HG03097 (cell line): ENCODE measurements around the gene SEMA5B.

Source experiments
- ATAC-seq: cut with Tn5 transposase; IDR thresholded peaks from one replicate; pipeline ENCODE4 v1.9.1; 2021; ENCODE audit not compliant: unreplicated experiment, low FRiP score

SEMA5B gene

DNA sequence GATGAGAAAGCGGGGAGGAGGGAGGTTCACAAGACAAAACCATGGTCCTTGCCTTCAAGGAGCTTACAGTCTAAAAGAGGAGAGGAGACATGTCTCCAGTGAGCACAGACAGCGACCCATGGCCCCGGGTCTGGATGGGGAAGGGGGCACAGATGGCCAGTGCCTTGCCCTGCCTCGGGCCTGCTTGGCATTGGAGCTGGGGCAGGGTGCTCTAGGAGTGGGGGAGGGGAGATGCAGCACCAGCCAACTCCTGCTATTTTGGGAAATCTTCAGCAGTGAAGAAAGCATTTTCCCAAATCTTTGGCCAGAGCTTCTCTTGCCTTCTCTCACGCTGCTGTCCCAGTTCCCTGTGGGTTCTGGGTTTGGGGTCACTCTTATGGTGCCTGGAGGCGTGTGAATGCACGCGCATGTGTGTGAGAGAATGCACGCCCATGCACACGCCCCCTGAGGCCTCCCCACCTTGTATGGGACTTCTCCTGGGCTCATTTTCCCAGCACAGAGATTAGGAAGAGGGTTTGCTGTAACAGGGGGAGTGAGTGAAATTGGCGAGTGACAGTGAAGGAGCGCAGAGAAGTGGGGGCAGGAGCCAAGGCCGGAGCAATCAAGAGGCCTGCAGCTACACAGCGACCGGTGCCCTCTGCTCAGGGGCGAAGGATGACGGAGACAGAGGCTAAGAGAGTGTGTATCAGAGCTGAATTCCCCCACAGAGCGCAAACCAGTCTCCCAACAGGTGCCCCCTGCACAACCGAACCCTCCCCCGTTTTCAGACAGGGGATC lies 71.5 kb downstream of the SEMA5B start:
- ATAC-seq: no peak

DNA sequence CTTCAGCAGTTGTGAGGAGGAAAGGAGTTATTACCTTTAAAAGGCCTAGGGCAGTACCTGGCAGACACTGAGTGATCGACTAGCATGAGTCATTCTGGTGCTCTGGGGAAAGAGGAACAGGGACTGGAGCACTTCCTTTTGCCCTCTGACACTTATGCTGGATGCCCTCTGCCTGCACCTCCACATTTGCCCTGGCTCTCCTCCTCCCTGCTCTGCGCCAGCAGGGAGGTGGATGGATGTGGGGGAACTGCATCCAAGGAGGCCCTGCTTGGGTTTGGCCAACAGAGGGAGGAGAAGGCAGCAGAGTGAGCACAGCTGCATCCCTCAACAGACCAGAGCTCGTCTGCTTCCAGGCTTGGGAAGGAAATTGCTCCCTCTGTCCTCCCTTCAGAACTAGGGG lies 75.0 kb downstream of the SEMA5B start:
- ATAC-seq: no peak

DNA sequence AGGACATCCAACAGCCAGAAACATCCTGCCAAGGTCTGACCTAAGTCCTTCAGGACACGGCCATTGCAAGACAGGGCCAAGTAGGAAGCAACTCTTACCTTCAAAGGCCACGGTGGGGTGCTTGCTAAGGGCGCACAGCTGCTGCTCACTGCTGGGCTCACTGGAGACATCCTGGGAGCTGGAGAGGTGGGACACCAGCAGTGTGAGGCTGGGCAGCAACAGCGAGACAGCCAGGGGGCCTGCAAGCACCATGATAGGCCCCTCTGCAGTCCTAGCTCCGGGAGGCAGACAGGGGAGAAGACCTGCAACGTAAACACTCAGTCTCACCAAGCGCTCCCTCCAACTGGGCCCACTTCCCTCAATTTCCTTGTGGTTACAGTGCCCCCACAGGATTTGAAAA lies 79.2 kb downstream of the SEMA5B start:
- ATAC-seq: no peak

DNA sequence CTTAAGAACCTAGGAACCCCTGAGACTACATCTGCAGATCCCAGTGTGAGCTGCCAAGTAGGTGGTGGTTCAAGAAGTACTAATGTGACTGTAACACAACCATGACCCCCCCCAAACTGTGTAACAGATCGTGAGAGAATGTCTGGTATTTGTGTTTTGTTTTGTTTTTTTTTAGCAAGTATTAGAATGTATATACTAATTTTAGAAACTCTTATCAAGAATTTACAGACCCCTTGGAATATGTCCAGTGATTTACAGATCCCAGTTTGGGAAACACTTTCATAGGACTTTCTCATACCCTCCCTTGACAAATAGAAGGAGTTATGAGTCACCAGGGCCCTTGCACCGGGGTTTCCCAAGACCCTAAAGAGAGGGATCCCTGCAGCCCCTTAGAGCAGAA lies 79.8 kb downstream of the SEMA5B start:
- no peak for ATAC-seq

DNA sequence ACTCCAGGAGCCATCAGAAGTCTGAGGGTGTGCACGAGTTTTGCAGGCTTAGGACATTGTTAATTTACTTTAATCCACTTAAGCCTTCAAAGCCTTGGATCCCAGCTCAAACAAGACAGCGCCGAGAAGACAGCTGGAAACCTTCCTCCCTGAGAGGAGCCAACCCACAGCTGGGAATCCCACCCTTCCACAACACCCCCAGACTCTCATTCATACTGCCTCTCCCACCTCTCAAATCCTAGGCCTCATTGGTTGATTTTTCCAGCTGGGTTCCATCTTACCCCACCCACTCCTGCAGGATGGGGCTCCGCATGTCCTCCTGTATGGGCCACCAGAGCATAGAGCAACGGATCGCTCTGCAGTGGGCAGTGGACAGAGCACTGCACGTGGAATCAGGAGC lies 80.4 kb downstream of the SEMA5B start:
- no peak for ATAC-seq

DNA sequence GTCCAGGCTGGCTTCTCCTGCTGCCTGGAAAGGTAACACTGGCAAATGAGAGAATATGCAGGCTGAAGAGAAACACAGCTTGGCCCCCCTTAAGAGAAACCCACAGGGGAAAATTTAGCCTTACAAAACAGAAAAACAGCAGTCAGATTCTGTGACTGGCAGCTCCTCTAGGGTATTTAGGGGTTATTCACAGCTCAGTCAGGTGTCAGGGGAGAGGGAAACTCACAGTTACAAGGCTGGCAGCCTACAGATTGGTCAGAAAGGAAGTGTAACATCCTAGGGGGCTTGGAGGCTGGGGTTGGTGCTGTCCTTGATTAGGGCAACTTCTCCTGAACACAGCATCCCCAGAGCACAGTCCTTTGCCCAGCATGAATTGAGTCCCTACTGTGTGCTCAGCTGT lies 81.4 kb downstream of the SEMA5B start:
- ATAC-seq: no peak

DNA sequence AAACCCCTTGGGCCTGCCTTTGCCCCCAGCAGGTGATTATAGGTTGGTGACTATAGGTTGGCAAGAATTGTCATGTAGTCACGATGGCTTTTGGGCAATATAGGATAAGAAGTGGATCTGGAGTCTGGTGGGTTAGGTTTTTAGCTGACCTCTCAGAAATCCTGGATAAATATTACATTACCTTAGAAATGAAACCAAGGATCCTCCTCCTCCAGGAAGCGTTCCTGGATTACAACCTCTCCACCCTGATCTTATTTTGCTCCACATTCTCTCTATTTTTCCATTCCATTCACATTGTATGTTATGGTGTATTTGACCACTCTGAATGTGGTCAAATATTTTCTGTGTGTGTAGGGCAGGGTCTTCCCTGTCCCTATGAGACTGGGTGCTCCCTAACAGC lies 82.3 kb downstream of the SEMA5B start:
- no peak for ATAC-seq

DNA sequence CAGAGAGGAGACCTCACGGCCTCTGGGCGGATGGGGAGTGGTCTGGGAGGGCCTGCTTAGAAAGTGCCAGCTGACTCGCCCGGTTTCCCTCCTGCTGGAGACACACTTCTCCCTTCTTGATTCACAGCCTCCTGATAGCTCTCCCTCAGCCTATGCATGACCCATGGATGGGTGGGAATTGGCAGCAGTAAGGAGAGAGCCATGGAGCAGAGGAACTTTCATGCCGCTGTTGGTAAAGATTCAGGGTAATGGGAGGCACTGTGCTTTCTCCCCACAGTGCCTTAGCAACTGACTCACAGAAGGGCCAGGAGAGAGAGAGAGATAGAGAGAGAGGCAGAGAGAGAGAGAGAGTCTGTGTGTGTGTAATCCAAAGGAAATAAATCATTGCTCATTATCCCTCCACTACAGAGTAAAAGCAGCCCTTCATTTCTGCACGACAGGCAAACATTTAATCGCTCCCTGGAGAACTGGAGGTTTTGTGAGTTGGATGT lies 82.8 kb downstream of the SEMA5B start:
- no peak for ATAC-seq

DNA sequence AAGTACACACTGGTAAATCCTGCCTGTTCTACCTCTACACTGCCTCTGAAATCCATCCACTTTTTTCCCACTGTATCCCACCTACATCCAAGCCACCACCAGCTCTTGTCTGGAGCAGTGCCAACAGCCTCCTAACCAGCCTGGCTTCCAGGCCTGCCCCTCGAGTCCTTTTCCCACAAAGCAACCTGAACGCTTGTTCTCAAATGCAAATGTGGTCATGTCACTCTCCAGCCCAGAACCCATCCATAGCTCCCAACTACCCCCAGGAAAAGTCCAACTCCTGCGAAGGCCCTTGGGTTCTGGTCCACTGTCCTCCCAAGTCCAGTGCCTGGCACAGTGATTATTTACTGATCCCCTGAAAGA lies 83.8 kb downstream of the SEMA5B start:
- ATAC-seq: no peak

DNA sequence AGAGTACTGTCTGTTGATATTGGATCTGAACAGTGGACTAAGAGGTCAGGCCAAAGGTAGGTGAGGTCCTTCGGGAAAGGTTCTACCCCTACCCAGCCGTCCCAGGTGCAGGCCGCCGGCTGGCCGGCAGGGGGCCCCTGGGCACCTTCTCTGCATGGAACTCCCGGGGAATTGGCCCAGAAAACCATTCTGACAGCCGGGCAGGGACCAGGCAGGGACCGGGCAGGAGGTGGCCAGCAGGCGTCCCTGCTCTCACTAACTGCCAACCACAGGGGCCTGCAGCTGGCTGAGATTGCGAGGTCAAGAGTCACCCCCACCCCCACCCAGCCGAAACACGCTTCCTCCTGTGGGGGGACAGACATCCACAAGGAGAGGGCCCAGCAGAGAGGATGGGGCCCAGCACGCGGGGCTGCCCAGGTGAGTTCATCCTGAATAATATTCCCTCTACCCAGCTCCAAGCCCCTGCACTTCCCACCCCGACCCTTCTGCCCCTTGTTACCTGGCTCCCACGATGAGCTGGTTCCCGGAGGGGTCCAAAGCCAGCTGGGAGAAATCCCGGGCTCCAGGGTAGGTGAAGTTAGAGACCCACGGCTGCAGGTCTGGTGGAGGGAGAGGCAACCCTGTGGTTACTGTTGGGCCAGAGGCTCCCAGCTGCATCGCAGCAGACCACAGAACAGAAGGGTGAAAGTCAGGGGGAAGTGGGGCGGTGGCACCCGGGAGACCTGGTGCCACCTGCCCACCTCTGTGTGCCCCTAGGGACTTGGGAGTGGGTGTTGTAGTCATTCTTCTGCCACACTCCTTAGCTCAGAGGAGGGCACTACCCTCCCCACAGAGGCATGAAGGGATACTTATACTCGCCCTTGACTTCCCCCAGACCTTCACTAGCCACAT lies 84.4 kb downstream of the SEMA5B start:
- no peak for ATAC-seq

DNA sequence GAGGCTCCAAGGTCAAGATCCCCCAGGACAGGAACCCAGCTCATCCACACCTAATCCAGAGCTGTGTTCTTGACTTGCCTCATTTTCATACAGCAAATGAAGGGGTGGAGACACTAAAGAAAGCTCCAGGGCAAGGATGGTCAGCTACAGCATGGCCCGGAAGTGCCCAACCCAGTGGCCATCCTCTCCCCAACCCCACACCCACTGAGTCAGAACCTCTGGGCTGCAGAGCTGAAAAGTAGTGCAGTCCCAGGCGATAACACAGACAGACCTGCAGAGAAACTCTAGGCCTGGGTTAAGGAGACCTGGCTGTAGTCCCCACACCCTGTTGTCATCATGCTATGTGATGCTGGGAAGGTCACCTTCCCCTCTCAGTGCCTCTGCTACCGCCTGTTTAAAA lies 85.3 kb downstream of the SEMA5B start:
- no peak for ATAC-seq

DNA sequence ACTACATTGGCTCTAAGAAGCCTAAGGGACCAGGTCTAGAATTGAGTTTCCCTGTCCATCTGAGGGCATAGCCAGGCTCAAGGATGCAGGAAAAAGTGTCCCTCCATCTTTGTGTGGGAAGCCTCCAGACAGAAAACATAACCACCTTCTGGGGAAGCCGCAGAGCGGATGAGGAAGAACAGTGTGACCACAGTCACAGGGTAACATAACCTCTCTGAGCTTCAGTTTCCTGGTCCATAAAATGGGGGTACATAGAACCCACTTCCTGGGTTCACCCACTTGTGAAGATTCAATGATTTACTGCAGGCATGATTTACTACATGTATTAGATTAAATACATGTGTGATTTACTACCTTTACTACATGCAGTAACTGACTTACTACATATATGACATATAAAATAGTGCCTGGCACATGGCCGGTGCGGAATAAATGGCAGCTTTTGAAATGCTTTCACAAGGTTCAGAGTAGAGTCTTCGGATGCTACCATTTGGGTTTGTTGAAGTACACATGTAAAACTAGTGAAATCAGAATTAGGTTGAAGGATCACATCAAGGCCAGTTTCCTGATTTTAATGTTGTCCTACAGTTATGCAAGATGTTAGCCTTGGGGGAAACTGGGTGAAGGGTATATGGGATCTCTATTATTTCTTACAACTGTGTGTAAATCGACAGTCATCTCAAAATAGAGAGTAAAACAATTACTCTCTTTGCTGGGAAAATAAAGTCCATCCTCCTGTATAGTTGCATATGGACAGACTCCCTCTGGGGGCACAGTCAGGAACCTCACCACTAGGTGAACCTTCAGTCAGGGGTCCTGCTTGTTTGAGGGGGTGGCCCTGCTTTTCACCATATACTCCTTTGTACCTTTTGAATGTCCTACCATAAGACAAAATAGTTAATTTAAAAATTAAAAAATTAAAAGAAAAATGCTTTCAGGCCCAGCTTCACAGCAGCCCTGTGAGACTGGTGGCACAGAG lies 86.0 kb downstream of the SEMA5B start:
- ATAC-seq: no peak

DNA sequence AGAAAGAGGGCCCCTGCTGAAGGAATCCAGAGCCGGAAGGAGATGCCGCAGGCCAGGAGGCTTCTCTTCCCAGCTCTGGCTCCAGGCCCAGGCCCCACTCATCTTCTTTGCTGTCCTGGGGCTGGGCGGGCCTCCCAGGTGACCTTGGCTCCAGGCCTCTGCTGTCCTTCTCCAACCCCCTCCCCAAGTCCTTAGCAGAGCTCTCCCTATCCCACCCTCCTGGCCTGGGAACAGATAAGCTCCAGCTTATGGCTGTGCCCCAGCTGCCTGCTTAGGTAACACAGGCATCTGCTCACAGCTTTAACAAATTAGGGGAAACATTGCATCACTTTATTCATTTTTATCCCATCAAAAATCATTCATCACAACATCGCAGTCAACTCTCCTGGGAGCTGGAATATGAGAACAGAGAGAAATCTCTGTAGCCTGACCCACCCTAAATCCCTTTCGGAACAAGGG lies 86.9 kb downstream of the SEMA5B start:
- no peak for ATAC-seq

DNA sequence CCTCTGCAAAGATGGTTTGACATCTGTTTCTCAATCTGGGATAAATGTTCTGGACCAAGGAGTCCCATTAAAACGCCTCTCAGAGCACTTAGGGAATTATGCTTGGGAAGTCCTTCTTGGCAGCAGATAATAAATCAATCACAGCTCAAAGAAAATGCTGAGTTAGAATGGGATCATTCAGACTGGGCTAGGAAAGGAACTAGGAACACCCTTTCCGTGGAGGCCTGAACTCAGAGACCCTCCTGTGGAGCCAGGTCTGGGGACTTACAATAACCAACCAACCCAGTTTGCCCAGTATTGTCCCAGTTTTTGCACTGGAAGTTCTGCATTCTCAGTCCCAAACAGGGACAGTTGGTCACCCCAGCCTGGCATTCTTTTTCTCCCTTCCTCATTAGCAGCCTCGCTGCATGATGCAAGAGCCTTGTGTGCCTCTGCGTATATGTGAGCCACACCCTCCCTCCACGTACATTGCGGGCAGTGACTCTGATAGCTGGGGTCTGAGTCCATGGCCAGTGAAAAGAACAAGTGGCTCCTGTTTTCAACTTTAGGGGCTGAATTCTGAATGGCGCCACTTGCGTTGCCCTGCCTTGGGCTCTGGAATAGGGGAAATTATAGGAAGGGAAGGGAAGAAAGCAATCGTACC lies 88.7 kb downstream of the SEMA5B start:
- ATAC-seq: no peak

DNA sequence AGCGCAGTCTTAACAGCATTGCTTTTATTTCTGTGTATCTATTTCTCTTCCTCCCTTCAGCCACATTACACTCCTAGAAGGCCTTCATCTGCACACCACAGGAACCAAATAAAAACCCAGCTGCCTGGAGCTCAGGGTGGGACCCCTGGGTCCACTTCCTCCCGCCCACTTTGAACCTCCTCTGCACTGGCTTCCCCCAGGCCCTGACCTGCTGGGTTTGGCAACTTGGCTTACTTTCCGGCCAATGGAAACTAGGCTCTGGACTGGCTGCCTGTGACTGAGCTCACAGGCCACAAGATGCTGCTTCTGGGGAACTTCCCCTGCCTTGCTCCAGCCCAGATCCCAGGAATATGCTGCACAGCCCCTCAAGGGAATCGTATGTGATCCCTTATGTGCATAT lies 89.8 kb downstream of the SEMA5B start:
- ATAC-seq: no peak

DNA sequence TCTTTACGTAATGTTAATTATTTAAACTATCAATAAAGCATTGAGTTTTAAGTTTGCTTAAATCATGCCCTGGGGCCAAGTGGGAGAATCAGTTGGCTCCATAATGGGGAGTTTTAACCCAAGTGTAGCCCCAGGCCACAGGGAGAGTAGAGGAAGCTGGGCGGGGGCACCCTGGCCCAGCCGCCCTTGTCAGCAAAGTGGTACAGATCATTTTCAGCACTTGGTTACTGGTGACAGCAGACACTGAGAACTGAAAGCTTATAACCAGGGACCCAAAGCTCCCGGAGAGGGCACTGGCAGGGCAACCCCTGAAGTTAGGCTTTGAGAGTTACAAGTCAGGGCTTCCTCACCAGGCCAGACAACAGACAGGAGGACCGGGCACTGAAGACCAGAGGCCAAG lies 90.6 kb downstream of the SEMA5B start:
- no peak for ATAC-seq

DNA sequence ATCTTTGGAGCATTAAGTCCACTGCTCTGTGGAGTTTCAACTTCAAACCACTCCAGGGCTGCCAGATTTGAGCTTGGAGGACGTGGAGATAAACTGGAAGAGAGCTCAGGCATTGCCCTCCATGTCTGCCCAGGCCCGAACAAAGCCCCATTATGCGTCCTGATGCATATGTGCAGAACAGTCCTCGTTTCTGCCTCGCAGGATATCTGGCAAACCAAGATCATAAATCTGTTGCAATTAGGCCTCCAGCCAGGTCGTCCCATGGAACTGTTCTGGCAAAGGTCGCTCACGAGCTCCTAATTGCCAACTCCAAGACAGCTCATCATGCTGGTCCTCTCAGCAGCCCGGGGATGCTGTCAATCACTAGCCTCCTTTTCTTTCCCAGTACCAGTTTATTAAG lies 91.2 kb downstream of the SEMA5B start:
- no peak for ATAC-seq

DNA sequence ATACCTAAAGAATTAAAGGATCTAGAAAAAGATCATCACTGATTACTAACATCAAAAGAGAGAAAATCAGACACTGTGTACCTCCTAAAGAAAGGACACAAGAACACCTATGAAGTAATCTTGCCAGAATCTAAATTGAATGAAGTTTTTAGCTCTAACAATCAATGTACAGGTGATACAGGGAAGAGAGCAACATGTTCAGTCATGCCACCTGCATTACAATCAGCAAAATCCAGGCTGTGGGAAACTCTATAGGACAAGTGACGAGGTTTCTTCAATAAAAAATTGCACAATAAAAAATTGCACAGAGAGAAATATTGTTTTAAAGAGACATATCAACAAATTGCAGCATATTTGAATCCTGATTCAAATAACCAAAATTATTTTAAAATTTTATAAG lies 93.3 kb downstream of the SEMA5B start:
- ATAC-seq: no peak

DNA sequence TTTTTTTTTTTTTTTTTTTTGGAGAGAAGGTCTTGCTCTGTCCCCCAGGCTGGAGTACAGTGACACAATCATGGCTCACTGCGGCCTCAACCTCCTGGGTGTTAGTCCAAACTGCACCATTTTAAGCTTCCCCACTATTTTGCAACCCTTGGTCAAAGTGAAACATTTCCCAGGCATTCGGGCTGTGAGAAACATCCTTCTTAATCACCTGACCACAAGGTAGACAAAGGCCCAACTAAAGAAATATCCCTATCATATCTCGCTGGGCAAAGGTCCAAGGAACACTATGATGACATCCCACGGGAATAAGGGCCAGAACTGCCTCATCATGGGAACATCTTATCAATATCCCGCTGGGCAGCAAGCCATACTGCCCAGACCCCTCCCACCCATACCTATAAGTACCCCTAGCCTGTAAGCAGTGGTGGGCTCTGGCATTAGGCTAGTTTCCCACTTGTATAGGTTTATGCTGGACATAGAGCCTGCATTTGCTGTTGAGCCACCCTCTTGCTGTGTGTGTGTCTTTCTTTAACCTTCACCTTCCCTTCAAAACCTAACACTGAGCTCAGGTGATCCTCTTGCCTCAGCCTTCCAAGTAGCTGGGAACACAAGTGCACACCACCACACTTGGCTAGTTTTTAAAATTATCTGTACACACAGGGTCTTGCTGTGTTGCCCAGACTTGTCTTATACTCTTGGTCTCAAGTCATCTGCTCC lies 95.2 kb downstream of the SEMA5B start:
- ATAC-seq: no peak

DNA sequence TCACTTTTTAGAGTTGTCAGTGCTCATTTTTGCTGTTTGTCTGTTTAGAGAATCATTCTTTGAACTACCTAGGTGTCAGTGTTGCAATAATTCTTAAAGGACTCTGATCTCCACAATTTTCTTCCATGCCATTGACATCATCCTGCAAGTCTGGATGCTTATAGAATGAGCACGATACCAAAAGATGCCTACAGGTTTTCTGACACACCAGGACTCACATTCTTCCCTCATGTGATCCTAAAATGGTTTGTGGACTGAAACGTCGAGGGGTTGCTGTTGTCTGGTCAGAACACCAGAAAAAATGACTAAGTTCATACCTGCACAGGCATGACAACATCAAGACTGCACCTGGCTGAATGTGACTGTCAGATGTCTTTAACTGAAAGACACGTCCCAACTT lies 95.9 kb downstream of the SEMA5B start:
- no peak for ATAC-seq
